ENCODE data around the gene ENPP1.

DNA sequence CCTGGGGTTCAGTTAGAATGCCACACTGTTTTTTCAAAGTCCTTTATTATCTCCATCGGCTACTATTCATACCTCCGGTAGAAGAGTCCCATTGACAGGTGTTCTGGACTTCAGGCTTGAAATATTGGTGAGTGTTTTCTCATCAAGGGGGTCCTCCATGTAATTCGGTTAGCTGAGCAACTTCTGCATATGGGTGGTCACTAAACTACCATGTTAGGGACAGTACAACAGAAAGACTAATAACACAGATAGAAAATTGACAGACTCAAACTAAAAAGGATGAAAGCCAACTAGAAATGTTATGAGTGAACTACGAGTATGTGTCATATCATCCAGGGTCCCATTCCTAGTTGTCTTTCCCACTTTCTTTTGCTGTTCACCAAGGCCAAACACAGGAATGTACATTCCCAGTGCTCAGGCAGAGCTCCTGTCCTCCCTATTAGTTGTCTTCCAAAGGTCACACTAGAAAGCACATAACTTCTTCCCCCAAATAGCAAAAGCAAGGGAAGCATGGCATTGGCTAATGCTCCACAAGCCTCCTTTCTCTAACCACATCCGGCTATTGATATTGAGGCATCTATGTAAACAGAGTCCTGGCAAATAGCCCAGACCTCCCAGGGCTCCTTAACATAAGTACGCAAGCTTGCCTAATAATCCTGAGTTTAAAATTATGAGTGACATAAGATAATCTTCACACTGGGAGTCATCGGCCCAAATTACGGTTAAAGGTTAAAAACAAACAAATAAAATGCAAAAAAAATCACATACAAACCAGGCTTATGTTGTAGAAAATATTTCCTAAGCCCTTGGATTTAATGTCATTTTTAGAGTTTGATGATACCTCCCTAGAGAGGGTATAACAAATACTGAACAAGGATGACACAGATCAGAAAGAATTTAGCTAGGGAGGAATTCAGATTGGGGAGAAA lies 130.1 kb downstream of the ENPP1 start:
- TF ChIP-seq POLR2A (IDR thresholded peaks at IDR 0.05) (no peak), CTCF (IDR thresholded peaks at IDR 0.05) (no peak)

Data from lower leg skin (tissue), 3 donors.